GM12878 (cell line): ENCODE data around the gene DIMT1. TPM values are rescaled to one million over a fixed set of nuclear protein-coding genes. Genes with fewer than 3 reads are reported as not detected.

Source experiments
- ATAC-seq: fragments of 200-7000 bp; cut with Tn5 transposase; 3 replicates; pipeline ENCODE4 v1.9.1; 2020; ENCODE audit warnings: mild to moderate bottlenecking, moderate library complexity
- BruUV-seq: library from RNA; stranded (reverse); fragments of 400-500 nt; replicated peaks from 2 replicates; lab custom pipeline; 2021; lab: Mats Ljungman, UMichigan
- CTCF ChIA-PET: fragments of 300-600 bp; sonication (Branson Sonifier 250); formaldehyde crosslinking; extraction: SDS; loops from one replicate; lab custom pipeline; 2021; ENCODE audit warnings: inconsistent platforms; lab: Yijun Ruan, JAX
- POLR2A ChIA-PET: fragments of 350-600 bp; formaldehyde crosslinking; extraction: SDS; loops from one replicate; lab custom pipeline; 2021; ENCODE audit warnings: inconsistent platforms; lab: Charles Lee
- RAD21 ChIA-PET: fragments of 300-600 bp; sonication (Branson Sonifier 250); formaldehyde crosslinking; loops from one replicate; lab custom pipeline; 2023; ENCODE audit warnings: antibody characterized with exemption; ENCODE audit not compliant: unreplicated experiment; lab: Charles Lee
- SMC1A ChIA-PET: fragments of 300-600 bp; sonication (Branson Sonifier 250); formaldehyde crosslinking; loops from one replicate; lab custom pipeline; 2023; ENCODE audit not compliant: unreplicated experiment, uncharacterized antibody; lab: Charles Lee
- DNase-seq: peaks from one replicate; pipeline ENCODE4 v3.0.0-alpha.2; 2011; ENCODE audit warnings: low read depth, low spot score
- FAIRE-seq: peaks from 3 replicates; lab custom pipeline; 2011; peaks lifted over from hg19 to GRCh38; lab: Jason Lieb, UNC
- H2AFZ ChIP-seq: 2 replicates; pipeline ENCODE4 v1.6.0; 2011; ENCODE audit warnings: low read depth, low read length, control low read depth; ENCODE audit not compliant: control insufficient read depth
- H3K27ac ChIP-seq: 2 replicates; pipeline ENCODE4 v1.5.1; 2011; ENCODE audit warnings: control low read depth; ENCODE audit not compliant: control insufficient read depth, insufficient read depth
- H3K27me3 ChIP-seq, 2 experiments: replicated peaks in 1 of 2; 2 replicates each; pipeline versions ENCODE4 v1.6.0 to v1.6.1; 2011; ENCODE audit warnings: low read length in 1 of 2; ENCODE audit not compliant: control insufficient read depth in 2 of 2, insufficient read depth in 2 of 2
- H3K36me3 ChIP-seq, 2 experiments: 2 replicates each; pipeline ENCODE4 v1.5.1; 2011; ENCODE audit warnings: low read length in 1 of 2; ENCODE audit not compliant: control insufficient read depth in 2 of 2, insufficient read depth in 2 of 2
- H3K4me1 ChIP-seq: 2 replicates; pipeline ENCODE4 v1.6.1; 2011; ENCODE audit warnings: mild to moderate bottlenecking, low read length, moderate library complexity, mixed read lengths; ENCODE audit not compliant: control insufficient read depth, insufficient read depth
- H3K4me2 ChIP-seq: 2 replicates; pipeline ENCODE4 v1.6.0; 2011; ENCODE audit warnings: control low read depth; ENCODE audit not compliant: control insufficient read depth, insufficient read depth
- H3K4me3 ChIP-seq: fragments of 200-600 bp; sonication (generic); 2 replicates; pipeline ENCODE4 v1.5.1; 2016
- H3K79me2 ChIP-seq: 2 replicates; pipeline ENCODE4 v1.6.0; 2011; ENCODE audit warnings: low read length; ENCODE audit not compliant: control insufficient read depth, insufficient read depth
- H3K9ac ChIP-seq: 2 replicates; pipeline ENCODE4 v1.8.0; 2011; ENCODE audit warnings: low read length, control low read depth, mixed read lengths; ENCODE audit not compliant: control insufficient read depth, insufficient read depth
- H3K9me3 ChIP-seq: replicated peaks from 3 replicates; pipeline ENCODE4 v1.5.1; 2011; ENCODE audit warnings: mild to moderate bottlenecking, low read length; ENCODE audit not compliant: control insufficient read depth, insufficient read depth
- H4K20me1 ChIP-seq: 2 replicates; pipeline ENCODE4 v1.6.0; 2011; ENCODE audit not compliant: control insufficient read depth, insufficient read depth
- ATF3 ChIP-seq: IDR thresholded peaks from 2 replicates; pipeline ENCODE4 v1.6.1; 2011; ENCODE audit warnings: low read depth, mild to moderate bottlenecking, low read length, moderate library complexity, borderline replicate concordance; ENCODE audit errors: extremely low read depth
- BHLHE40 ChIP-seq, 2 experiments: fragments of 450-650 bp in 1 of 2; IDR thresholded peaks; 2 replicates each; pipeline ENCODE4 v1.6.1; 2011 to 2017; ENCODE audit warnings: low read depth in 2 of 2, borderline replicate concordance in 1 of 2, improper control_type of control experiment in 1 of 2, low read length in 1 of 2, mild to moderate bottlenecking in 1 of 2
- CBX5 ChIP-seq: sonication (generic); IDR thresholded peaks from 2 replicates; pipeline ENCODE4 v1.6.1; 2016; ENCODE audit warnings: low read depth, moderate library complexity, mild to moderate bottlenecking, inconsistent platforms
- DPF2 ChIP-seq: fragments of 450-650 bp; IDR thresholded peaks from 2 replicates; pipeline ENCODE4 v1.6.1; 2017; ENCODE audit warnings: mild to moderate bottlenecking
- E2F8 ChIP-seq: fragments of 450-650 bp; IDR thresholded peaks from 2 replicates; pipeline ENCODE4 v1.6.1; 2018; ENCODE audit warnings: mild to moderate bottlenecking, low read depth, moderate library complexity; ENCODE audit not compliant: partially characterized antibody
- IKZF2 ChIP-seq, 2 experiments: fragments of 450-650 bp; IDR thresholded peaks; 2 replicates each; pipeline ENCODE4 v1.6.1; 2017; ENCODE audit warnings: mild to moderate bottlenecking in 2 of 2, moderate library complexity in 2 of 2
- IRF4 ChIP-seq: IDR thresholded peaks from 2 replicates; pipeline ENCODE4 v1.6.1; 2011; ENCODE audit warnings: low read depth, low read length
- KLF5 ChIP-seq: fragments of 450-650 bp; IDR thresholded peaks from 2 replicates; pipeline ENCODE4 v1.6.1; 2014; ENCODE audit warnings: mild to moderate bottlenecking; ENCODE audit not compliant: partially characterized antibody
- MTA3 ChIP-seq: IDR thresholded peaks from 2 replicates; pipeline ENCODE4 v1.6.1; 2012; ENCODE audit warnings: low read length, inconsistent platforms, borderline replicate concordance
- SIX5 ChIP-seq: IDR thresholded peaks from 2 replicates; pipeline ENCODE4 v1.6.1; 2011; ENCODE audit warnings: mild to moderate bottlenecking, low read depth, low read length, moderate library complexity; ENCODE audit not compliant: severe bottlenecking
- STAT3 ChIP-seq: IDR thresholded peaks from 2 replicates; pipeline ENCODE4 v1.6.1; 2011; ENCODE audit warnings: low read depth, low read length, improper control_type of control experiment
- ZNF217 ChIP-seq: fragments of 450-650 bp; IDR thresholded peaks from 2 replicates; pipeline ENCODE4 v1.6.1; 2017; ENCODE audit warnings: antibody characterized with exemption, mild to moderate bottlenecking
- ZSCAN29 ChIP-seq: fragments of 450-650 bp; IDR thresholded peaks from 2 replicates; pipeline ENCODE4 v1.6.1; 2017; ENCODE audit warnings: mild to moderate bottlenecking, moderate library complexity
- WGBS: methylation state at CpG from one replicate; pipeline ENCODE4 v1.1.6; 2016; ENCODE audit warnings: low lambda C conversion rate; ENCODE audit not compliant: insufficient replicate concordance, insufficient coverage; ENCODE audit errors: missing lambda C conversion rate; 5-methylcytosine and 5-hydroxymethylcytosine counted together
- in situ Hi-C: fragments of 300-500 bp; cut with MboI; formaldehyde crosslinking; loops from 9 replicates; pipeline ENCODE4 v1.14.3; 2018; ENCODE audit warnings: mixed read lengths
- intact Hi-C: fragments of 100-400 bp; cut with micrococcal nuclease; formaldehyde crosslinking; loops from one replicate; pipeline ENCODE4 v1.14.2; 2022; ENCODE audit not compliant: unreplicated experiment
- polyA plus RNA-seq, 11 experiments: library from polyadenylated mRNA; depleted of rRNA in 4 of 11; unstranded in 6 of 11; stranded (reverse) in 5 of 11; fragments of >200 nt; fragmentation: Nextera tagmentation in 4 of 11; fragmentation: Illumina TruSeq in 1 of 11; extraction: Ambion mirVana in 4 of 11; extraction: Trizol in 1 of 11; gene quantifications; 1 replicate in 1 of 11; 2 replicates in 10 of 11; pipeline versions ENCODE4 v1.2.1 to v1.2.3, GENCODE V29; 2011 to 2016; ENCODE audit warnings: inconsistent platforms in 2 of 11, missing spikeins in 2 of 11, low read depth in 1 of 11
- total RNA-seq, 4 experiments: library from RNA; depleted of rRNA in 3 of 4; stranded (reverse); fragments of >200 nt in 3 of 4; fragmentation: Illumina TruSeq in 1 of 4; extraction: Trizol in 1 of 4; gene quantifications; 2 replicates each; pipeline versions ENCODE4 v1.2.1 to v1.2.3, GENCODE V29; 2013 to 2021

The DIMT1 gene
- total and polyA plus RNA-seq, 10 of the 15 experiments (the other 5 are each of a cell fraction or from before 2014, with no cell fraction given): 19.0 to 66.2 (median 31.6) TPM

- in situ Hi-C loops: no loop called here
Observed at GRCh38 chr5:62421414-62421813, 17.7 kb upstream of the DIMT1 start.

More at GRCh38 chr5:62421414-62421813, 17.7 kb upstream of the DIMT1 start:
- no peak overlapping the region for H3K4me3 ChIP-seq
- no peak overlapping the region for H2AFZ ChIP-seq
- ATAC-seq (no peak), DNase-seq (no peak), FAIRE-seq (no peak)
- no peaks in the 10 kb centered on the region for H4K20me1 ChIP-seq
- ChIA-PET SMC1A (interaction anchor here (1.0 to 1.7 kb wide), 2 partner anchors 11 to 19 kb away, joined by 3 to 6 read pairs; no protein-coding TSS in a partner anchor), CTCF (interaction anchor here (1.2 to 1.9 kb wide), 2 partner anchors 17 to 22 kb away, joined by 3 to 10 read pairs; partner anchors contain the start of gene DIMT1), RAD21 (interaction anchor here (0.8 kb wide), 1 partner anchor 8 kb away, joined by 3 read pairs; no protein-coding TSS in a partner anchor), POLR2A (interaction anchor here (1.5 to 1.6 kb wide), 2 partner anchors 8 to 18 kb away, joined by 3 to 5 read pairs; partner anchors contain the start of genes DIMT1 and IPO11)
- intact Hi-C loops: no loop called here
- no peaks in the 10 kb centered on the region; a peak in 1 of 4 replicates for H3K36me3 ChIP-seq
- no peaks in the 10 kb centered on the region for H3K4me1 ChIP-seq
- H3K9ac ChIP-seq: no peak overlapping the region
- TF ChIP-seq IRF4: no peak
- TF ChIP-seq ZNF217: no peak
- TF ChIP-seq IKZF2 (IDR thresholded peaks at IDR 0.05): no peak
- TF ChIP-seq CBX5: no peak
- no peak for TF ChIP-seq ATF3
- TF ChIP-seq DPF2: no peak
- TF ChIP-seq MTA3: no peak
- no peak for TF ChIP-seq STAT3
- TF ChIP-seq ZSCAN29: no peak
- no peak for TF ChIP-seq E2F8
- no peak for TF ChIP-seq KLF5
- no peak for TF ChIP-seq SIX5
- no peak for TF ChIP-seq BHLHE40 (IDR thresholded peaks at IDR 0.05; ENCODE audit: borderline replicate concordance in 1 of 2, low read depth in 2 of 2, low read length in 1 of 2)
- H3K79me2 ChIP-seq: peaks cover 16% of the 10 kb centered on the region
- no peak overlapping the region for H3K27ac ChIP-seq
- 100% methylated on average over 1 of the region's 1 CpG for WGBS
- H3K9me3 ChIP-seq: no peaks in the 10 kb centered on the region
- no TSS peak for BruUV-seq
- H3K4me2 ChIP-seq: no peak overlapping the region
- no peaks in the 10 kb centered on the region for H3K27me3 ChIP-seq
